ENCODE data around the gene SLC25A27.

The SLC25A27 gene

DNA sequence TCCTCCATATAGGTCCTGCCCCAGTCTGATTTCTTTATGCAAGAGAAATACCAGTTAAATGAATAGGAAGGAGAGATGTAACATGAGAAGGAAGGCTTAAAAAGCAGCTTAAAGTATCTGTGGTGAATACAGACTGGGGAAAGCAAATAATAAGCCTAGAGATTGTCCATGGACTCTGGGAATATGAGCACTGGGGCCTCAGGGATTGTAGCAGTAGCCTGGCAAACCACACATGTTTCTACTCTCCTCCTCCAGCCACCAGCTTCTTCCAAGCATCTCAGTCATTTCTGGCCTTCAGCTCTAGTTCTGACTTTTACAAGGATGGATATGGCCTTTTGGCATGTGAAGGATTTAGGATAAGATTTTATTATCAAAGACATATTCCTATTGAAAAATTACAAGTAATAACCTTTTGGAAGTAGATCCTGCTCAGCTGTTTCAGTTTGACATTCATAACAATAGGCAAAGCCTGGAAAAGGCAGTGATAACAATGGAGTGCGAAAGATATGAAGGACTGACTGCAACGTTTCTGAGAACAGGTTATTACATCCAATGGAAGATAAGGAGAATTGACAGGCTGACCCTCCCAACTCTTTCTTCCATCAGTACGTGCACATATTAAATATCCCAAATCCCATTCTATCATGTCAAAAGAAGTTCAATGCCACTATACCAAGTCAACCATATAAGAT is 41.8 kb upstream of the SLC25A27 start:
- H3K23ac ChIP-seq (ENCODE audit: low read depth, low read length, poor library complexity) = no peak overlapping the region
- H3K4me3 ChIP-seq (ENCODE audit: low read length in 2 of 2) = no peak overlapping the region
- no peak overlapping the region for H2BK120ac ChIP-seq (ENCODE audit: low read depth, low read length)
- no peak for DNase-seq (ENCODE audit: low spot score)
- H3K4me1 ChIP-seq (ENCODE audit: control insufficient read depth in 2 of 2, insufficient read depth in 1 of 2, low read depth in 1 of 2, low read length in 2 of 2) = no peaks in the 10 kb centered on the region
- H2AK5ac ChIP-seq (ENCODE audit: low read depth, low read length) = no peak overlapping the region
- no peak overlapping the region for H3K27ac ChIP-seq (replicated peaks; ENCODE audit: low read length)
- no peak overlapping the region for H3K18ac ChIP-seq (ENCODE audit: low read length)
- H3K9me3 ChIP-seq (replicated peaks in 1 of 2; ENCODE audit: control insufficient read depth in 2 of 2, insufficient read depth in 1 of 2, low read depth in 1 of 2, low read length in 2 of 2) = no peaks in the 10 kb centered on the region
- H2BK15ac ChIP-seq (ENCODE audit: low read length) = no peak overlapping the region
- H3K36me3 ChIP-seq (replicated peaks in 1 of 2; ENCODE audit: control insufficient read depth in 2 of 2, insufficient read depth in 2 of 2, low read length in 2 of 2) = no peaks in the 10 kb centered on the region
- no peak overlapping the region for H3K14ac ChIP-seq (ENCODE audit: low read length)
- no peak overlapping the region for H4K91ac ChIP-seq (ENCODE audit: low read depth, low read length, poor library complexity)
- no peak overlapping the region for H3K4ac ChIP-seq (ENCODE audit: low read length)
- H3K27me3 ChIP-seq (ENCODE audit: control insufficient read depth in 3 of 3, insufficient read depth in 3 of 3, low read depth in 1 of 3, low read length in 3 of 3) = no peaks in the 10 kb centered on the region
- H3K79me1 ChIP-seq (ENCODE audit: low read depth, low read length) = no peaks in the 10 kb centered on the region
- H4K8ac ChIP-seq (ENCODE audit: low read depth, low read length) = no peak overlapping the region
- no peak overlapping the region for H3K9ac ChIP-seq (ENCODE audit: low read depth, low read length, poor library complexity)
- no peak overlapping the region for H3K4me2 ChIP-seq (ENCODE audit: insufficient read depth, low read length, poor library complexity, severe bottlenecking)
- H2BK12ac ChIP-seq (ENCODE audit: low read length) = no peak overlapping the region
- no peak overlapping the region for H2BK5ac ChIP-seq (ENCODE audit: low read length)
- H2AFZ ChIP-seq (ENCODE audit: low read length) = no peak overlapping the region
- no CpG with 5 or more reads among the region's 3 CpGs for WGBS, 2 donors (ENCODE audit: extremely low coverage in 2 of 2, insufficient read length in 2 of 2, insufficient replicate concordance in 1 of 2)

DNA sequence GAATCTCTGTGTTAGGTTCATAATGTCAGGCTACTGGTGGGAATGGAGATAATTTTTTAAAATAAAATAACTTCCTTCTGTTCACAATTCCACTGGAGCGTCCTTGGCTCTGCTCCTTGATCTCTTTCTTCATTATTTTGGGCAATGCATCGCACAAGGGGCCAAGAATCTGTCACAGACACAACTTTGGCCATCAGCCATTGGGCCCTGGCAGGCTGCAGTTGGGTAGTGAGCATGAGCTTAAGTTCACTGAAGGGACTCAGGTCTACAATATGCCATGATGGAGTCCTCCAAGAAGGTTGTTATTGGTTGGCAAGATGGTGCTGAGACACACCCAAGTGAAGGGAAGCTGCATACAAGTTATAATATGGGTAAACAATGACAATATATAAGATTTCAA is 40.1 kb upstream of the SLC25A27 start:
- H2BK12ac ChIP-seq (ENCODE audit: low read length) = no peak overlapping the region
- H3K4ac ChIP-seq (ENCODE audit: low read length) = no peak overlapping the region
- no peak overlapping the region for H3K14ac ChIP-seq (ENCODE audit: low read length)
- H2BK120ac ChIP-seq (ENCODE audit: low read depth, low read length) = no peak overlapping the region
- no peaks in the 10 kb centered on the region for H3K36me3 ChIP-seq (replicated peaks in 1 of 2; ENCODE audit: control insufficient read depth in 2 of 2, insufficient read depth in 2 of 2, low read length in 2 of 2)
- H2AK5ac ChIP-seq (ENCODE audit: low read depth, low read length) = no peak overlapping the region
- DNase-seq (ENCODE audit: low spot score) = no peak
- no peak overlapping the region for H3K27ac ChIP-seq (replicated peaks; ENCODE audit: low read length)
- no peaks in the 10 kb centered on the region for H3K4me1 ChIP-seq (ENCODE audit: control insufficient read depth in 2 of 2, insufficient read depth in 1 of 2, low read depth in 1 of 2, low read length in 2 of 2)
- no peak overlapping the region for H3K23ac ChIP-seq (ENCODE audit: low read depth, low read length, poor library complexity)
- no peak overlapping the region for H3K9ac ChIP-seq (ENCODE audit: low read depth, low read length, poor library complexity)
- no peak overlapping the region for H2BK5ac ChIP-seq (ENCODE audit: low read length)
- H2BK15ac ChIP-seq (ENCODE audit: low read length) = no peak overlapping the region
- H3K18ac ChIP-seq (ENCODE audit: low read length) = no peak overlapping the region
- no peaks in the 10 kb centered on the region for H3K9me3 ChIP-seq (replicated peaks in 1 of 2; ENCODE audit: control insufficient read depth in 2 of 2, insufficient read depth in 1 of 2, low read depth in 1 of 2, low read length in 2 of 2)
- no peak overlapping the region for H3K4me3 ChIP-seq (ENCODE audit: low read length in 2 of 2)
- no peaks in the 10 kb centered on the region for H3K27me3 ChIP-seq (ENCODE audit: control insufficient read depth in 3 of 3, insufficient read depth in 3 of 3, low read depth in 1 of 3, low read length in 3 of 3)
- no peak overlapping the region for H4K91ac ChIP-seq (ENCODE audit: low read depth, low read length, poor library complexity)
- WGBS, 2 donors (ENCODE audit: extremely low coverage in 2 of 2, insufficient read length in 2 of 2, insufficient replicate concordance in 1 of 2) = no CpG with 5 or more reads among the region's 2 CpGs
- no peaks in the 10 kb centered on the region for H3K79me1 ChIP-seq (ENCODE audit: low read depth, low read length)
- no peak overlapping the region for H4K8ac ChIP-seq (ENCODE audit: low read depth, low read length)
- H2AFZ ChIP-seq (ENCODE audit: low read length) = no peak overlapping the region
- H3K4me2 ChIP-seq (ENCODE audit: insufficient read depth, low read length, poor library complexity, severe bottlenecking) = no peak overlapping the region

DNA sequence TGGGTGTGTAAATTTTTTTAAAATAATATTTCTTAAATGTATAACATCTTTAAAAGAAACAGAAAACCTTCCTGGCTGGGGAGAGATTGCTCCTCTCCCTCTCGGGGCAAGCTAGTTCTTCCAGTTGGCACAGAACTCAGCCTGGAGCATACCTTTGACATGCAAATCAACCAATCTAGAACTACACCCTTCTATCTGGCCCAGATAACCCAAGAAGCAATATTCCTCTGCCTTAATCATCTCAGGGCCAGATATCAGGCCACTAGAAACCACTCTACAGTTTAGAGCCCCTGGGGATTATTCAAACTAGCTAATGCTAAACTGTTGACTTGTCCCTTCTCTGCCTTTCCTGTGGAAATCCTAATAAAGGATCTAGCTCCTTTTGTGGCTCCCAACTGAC is 34.0 kb upstream of the SLC25A27 start:
- Histone ChIP-seq H3K27me3 (ENCODE audit: control insufficient read depth in 3 of 3, insufficient read depth in 3 of 3, low read depth in 1 of 3, low read length in 3 of 3) (no peaks in the 10 kb centered on the region), H4K91ac (ENCODE audit: low read depth, low read length, poor library complexity) (no peak overlapping the region), H2AFZ (ENCODE audit: low read length) (no peak overlapping the region), H3K4me3 (ENCODE audit: low read length in 2 of 2) (no peak overlapping the region), H3K9me3 (replicated peaks in 1 of 2; ENCODE audit: control insufficient read depth in 2 of 2, insufficient read depth in 1 of 2, low read depth in 1 of 2, low read length in 2 of 2) (peaks cover 0 to 2% of the 10 kb centered on the region in 2 donors), H2BK5ac (ENCODE audit: low read length) (no peak overlapping the region), H3K4me2 (ENCODE audit: insufficient read depth, low read length, poor library complexity, severe bottlenecking) (no peak overlapping the region), H2BK120ac (ENCODE audit: low read depth, low read length) (no peak overlapping the region), H3K23ac (ENCODE audit: low read depth, low read length, poor library complexity) (no peak overlapping the region), H3K79me1 (ENCODE audit: low read depth, low read length) (no peaks in the 10 kb centered on the region), H3K4ac (ENCODE audit: low read length) (no peak overlapping the region), H3K27ac (replicated peaks; ENCODE audit: low read length) (no peak overlapping the region), H3K36me3 (replicated peaks in 1 of 2; ENCODE audit: control insufficient read depth in 2 of 2, insufficient read depth in 2 of 2, low read length in 2 of 2) (no peaks in the 10 kb centered on the region), H3K9ac (ENCODE audit: low read depth, low read length, poor library complexity) (no peak overlapping the region), H3K14ac (ENCODE audit: low read length) (no peak overlapping the region), H3K18ac (ENCODE audit: low read length) (no peak overlapping the region), H3K4me1 (ENCODE audit: control insufficient read depth in 2 of 2, insufficient read depth in 1 of 2, low read depth in 1 of 2, low read length in 2 of 2) (no peaks in the 10 kb centered on the region), H2AK5ac (ENCODE audit: low read depth, low read length) (no peak overlapping the region), H2BK15ac (ENCODE audit: low read length) (no peak overlapping the region), H2BK12ac (ENCODE audit: low read length) (no peak overlapping the region), H4K8ac (ENCODE audit: low read depth, low read length) (no peak overlapping the region)
- no peak for DNase-seq (ENCODE audit: low spot score)
- WGBS, 2 donors (ENCODE audit: extremely low coverage in 2 of 2, insufficient read length in 2 of 2, insufficient replicate concordance in 1 of 2) = no CpG with 5 or more reads among the region's 1 CpG

DNA sequence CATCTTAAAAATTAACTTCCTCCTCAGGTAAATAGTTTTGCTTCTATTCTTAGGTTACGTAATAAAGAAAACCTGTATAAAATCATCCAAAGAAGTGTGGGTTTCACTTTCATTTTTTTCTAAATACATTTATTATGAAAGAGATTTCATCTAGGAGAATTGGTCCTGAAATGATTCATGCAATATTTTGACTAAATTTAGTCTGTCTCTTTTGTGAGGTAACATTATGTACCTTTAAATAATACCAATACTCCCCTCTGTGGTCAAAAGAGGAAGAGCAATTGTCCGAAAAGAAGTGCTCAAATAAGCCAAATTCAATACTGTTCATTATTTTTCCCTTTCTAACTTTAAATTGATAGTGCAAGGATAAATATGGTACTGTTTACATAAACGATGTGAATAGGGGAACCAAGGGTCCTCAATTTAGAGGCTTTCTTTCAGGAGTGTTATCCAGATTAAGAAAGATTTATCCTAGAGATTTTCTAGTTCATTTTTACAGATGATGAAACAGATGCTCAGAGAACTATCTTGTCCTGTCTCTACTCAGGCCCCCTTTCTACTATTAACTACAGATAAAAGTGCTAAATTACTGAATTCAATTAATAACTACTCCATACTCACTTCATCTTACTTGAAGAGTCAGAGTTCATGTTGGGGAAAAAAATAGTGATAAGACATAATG is 26.4 kb upstream of the SLC25A27 start:
- Histone ChIP-seq H2BK15ac (ENCODE audit: low read length) (no peak overlapping the region), H2BK120ac (ENCODE audit: low read depth, low read length) (no peak overlapping the region), H4K91ac (ENCODE audit: low read depth, low read length, poor library complexity) (no peak overlapping the region), H3K79me1 (ENCODE audit: low read depth, low read length) (no peaks in the 10 kb centered on the region), H2AFZ (ENCODE audit: low read length) (no peak overlapping the region), H3K14ac (ENCODE audit: low read length) (no peak overlapping the region), H3K23ac (ENCODE audit: low read depth, low read length, poor library complexity) (no peak overlapping the region), H3K4me1 (ENCODE audit: control insufficient read depth in 2 of 2, insufficient read depth in 1 of 2, low read depth in 1 of 2, low read length in 2 of 2) (no peaks in the 10 kb centered on the region), H2BK5ac (ENCODE audit: low read length) (no peak overlapping the region), H3K4ac (ENCODE audit: low read length) (no peak overlapping the region), H3K4me2 (ENCODE audit: insufficient read depth, low read length, poor library complexity, severe bottlenecking) (no peak overlapping the region), H3K18ac (ENCODE audit: low read length) (no peak overlapping the region), H4K8ac (ENCODE audit: low read depth, low read length) (no peak overlapping the region), H3K9ac (ENCODE audit: low read depth, low read length, poor library complexity) (no peak overlapping the region), H3K9me3 (replicated peaks in 1 of 2; ENCODE audit: control insufficient read depth in 2 of 2, insufficient read depth in 1 of 2, low read depth in 1 of 2, low read length in 2 of 2) (no peaks in the 10 kb centered on the region), H3K4me3 (ENCODE audit: low read length in 2 of 2) (no peak overlapping the region), H3K36me3 (replicated peaks in 1 of 2; ENCODE audit: control insufficient read depth in 2 of 2, insufficient read depth in 2 of 2, low read length in 2 of 2) (no peaks in the 10 kb centered on the region), H2BK12ac (ENCODE audit: low read length) (no peak overlapping the region), H3K27me3 (ENCODE audit: control insufficient read depth in 3 of 3, insufficient read depth in 3 of 3, low read depth in 1 of 3, low read length in 3 of 3) (no peaks in the 10 kb centered on the region), H3K27ac (replicated peaks; ENCODE audit: low read length) (no peak overlapping the region), H2AK5ac (ENCODE audit: low read depth, low read length) (no peak overlapping the region)
- WGBS, 2 donors (ENCODE audit: extremely low coverage in 2 of 2, insufficient read length in 2 of 2, insufficient replicate concordance in 1 of 2) = no CpG with 5 or more reads among the region's 3 CpGs
- DNase-seq (ENCODE audit: low spot score) = peak; percentile 5

All from neuronal stem cell (in vitro differentiated cells).